Activated CD4-positive, alpha-beta T cell treated with anti-CD3 and anti-CD28 coated beads, Interleukin-2, amount 50 U/mL, for 4 hours (primary cell): Measurements from ENCODE around the gene ARHGEF10L.

ENCODE experiments used
- DNase-seq, 2 experiments: peaks; one replicate each; pipeline ENCODE4 v3.0.0-alpha.2; 2020

Gene ARHGEF10L

DNA sequence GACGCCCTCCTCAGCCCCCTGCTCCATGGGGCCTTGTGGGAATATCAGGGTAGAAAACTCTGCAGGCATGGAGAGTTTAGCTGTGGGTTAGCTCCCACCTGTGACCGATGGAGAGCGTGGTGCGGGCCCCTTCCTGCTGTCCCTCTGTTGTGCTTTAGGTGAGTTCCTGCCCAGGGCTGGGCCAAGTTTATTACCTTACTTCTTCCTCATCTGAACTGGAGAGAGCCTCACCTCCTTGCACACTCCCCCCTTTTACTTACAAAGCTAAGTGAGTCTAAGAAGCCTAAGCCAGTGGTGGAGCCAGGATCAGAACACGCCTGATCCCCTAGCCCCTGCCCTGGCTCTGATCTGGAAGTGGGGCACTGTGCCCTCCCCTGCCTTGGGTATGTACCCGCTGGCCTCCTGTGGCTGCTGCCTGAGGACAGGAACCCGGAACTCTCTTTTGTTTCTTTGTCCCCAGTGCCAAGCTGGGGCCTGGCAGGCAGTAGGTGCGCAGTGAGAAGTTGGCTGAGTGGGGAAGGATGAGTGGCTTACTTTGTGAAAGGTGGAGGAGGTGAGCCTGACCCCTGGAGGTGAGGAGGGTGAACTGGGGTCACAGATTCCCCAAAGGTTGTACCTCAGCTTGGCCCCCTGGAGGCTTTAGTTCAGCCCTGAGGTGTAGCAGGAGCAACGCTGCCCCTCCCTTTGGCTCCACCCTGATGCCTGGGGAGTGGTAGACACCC, 32.9 kb downstream of the ARHGEF10L start:
- no peak for DNase-seq

DNA sequence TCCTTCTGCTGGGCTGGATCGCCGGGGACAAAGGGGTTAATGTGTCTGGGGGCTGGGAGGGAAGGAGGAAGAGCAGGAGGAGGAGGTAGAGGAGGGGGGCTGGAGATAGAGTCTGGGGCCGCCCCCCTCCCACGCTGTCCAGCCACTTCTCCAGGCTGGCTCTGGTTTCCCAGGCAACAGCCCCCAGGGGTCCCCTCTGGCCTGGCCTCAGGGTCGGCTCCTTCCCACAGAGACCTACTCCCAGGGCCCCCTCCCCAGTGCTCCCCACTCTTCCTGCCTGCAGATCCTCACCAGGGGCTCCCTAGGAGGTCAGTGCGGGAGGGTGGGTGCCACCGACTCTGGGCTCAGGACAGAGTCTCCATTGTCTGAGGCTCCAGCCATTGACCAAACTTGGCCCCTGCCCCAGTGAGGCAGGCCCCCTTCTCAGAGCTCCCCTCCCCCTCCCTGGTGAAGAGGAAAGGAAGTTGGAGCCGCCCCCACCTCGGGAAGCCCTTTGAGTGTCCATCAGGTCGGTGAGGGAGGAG, 34.1 kb downstream of the ARHGEF10L start:
- DNase-seq = no peak

DNA sequence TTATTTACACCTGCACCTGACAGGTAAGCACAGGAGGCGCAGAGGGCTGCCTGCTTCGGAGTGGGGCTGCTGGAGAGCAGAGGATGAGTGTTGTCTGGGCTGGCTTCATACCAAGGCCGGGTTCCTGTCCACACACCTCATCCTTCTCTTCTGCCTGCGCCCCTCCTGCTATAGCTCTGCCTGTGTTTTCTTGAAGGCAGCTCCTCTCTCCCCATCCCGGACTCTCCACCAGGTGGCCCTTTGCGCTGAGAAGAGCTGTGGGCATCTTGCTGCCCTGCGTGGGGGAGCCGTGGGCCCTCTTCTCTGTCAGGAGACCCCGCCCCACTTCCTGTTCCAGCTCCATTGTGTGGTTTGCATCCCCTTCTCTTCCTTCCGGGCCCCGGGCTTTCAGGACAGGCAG, 35.0 kb downstream of the ARHGEF10L start:
- no peak for DNase-seq

DNA sequence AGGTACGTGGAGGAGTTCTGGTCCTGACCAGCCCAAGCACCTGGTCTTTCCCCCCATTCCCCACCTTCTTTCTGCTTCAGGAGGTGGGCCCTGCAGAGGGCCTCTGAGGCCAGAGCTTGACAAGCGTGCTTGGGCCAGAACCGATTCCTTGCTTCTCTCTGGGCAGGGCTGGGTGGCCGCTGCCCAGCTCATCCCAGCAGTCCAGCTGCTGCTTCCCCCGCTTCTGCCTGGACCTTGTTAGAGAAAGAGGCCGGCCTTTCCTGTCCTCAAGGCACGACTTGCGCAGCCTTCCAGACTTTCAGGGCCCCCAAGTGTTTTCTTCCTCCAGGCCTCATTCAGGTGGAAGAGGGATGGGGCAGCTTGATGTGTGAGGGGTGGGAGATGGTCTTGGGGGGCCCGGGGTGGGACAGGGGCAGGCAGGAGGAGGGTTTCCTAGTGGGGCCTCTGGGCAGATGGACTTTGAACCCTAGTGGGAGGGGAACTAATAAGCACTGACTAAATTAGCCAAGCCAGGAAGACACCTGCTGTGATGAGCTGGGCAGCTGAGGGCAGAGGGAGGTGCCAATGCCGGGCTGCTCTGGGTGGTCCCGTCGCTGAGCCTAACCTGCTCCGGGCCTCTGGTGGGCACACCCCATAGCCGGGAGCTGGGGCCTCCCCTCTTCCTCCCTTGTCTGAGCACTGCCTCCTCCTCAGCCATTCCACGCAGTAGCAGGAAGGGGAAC, 36.5 kb downstream of the ARHGEF10L start:
- DNase-seq = no peak

DNA sequence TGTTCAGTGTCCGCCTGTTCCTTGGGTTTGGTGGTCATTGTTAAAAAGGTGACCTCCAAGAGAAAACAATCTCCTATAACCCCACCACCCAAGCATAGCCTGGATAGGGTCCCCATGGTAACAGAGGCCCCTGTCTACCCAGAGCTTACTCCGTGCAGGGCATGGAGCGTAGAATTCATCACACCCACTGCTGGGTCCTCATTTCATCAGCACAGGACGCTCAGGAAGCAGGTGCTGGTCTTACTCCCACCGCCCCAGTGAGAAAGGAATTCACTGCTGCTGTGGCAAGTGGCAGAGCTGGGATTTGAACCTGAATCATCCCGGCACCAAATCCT, 37.0 kb downstream of the ARHGEF10L start:
- no peak for DNase-seq

DNA sequence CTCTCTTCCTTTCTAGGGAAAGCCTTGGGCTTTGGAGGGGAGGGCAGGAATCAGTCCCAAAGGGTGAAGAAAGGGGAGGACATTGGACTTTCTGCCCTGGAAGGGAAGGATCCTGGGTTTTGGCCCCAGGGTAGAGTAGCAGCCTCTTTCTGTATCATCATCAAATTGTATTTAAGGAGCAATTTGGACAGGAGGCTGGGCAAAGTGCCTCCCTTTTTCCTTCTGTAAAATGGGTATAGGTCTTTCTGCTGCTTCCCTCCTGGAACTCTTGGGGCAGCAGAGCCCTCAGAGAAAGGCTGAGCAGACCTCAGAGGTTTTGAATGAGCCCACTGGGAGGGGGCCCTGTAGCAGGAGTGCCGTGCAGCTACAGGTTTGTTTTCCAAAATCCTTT, 38.4 kb downstream of the ARHGEF10L start:
- DNase-seq = no peak

DNA sequence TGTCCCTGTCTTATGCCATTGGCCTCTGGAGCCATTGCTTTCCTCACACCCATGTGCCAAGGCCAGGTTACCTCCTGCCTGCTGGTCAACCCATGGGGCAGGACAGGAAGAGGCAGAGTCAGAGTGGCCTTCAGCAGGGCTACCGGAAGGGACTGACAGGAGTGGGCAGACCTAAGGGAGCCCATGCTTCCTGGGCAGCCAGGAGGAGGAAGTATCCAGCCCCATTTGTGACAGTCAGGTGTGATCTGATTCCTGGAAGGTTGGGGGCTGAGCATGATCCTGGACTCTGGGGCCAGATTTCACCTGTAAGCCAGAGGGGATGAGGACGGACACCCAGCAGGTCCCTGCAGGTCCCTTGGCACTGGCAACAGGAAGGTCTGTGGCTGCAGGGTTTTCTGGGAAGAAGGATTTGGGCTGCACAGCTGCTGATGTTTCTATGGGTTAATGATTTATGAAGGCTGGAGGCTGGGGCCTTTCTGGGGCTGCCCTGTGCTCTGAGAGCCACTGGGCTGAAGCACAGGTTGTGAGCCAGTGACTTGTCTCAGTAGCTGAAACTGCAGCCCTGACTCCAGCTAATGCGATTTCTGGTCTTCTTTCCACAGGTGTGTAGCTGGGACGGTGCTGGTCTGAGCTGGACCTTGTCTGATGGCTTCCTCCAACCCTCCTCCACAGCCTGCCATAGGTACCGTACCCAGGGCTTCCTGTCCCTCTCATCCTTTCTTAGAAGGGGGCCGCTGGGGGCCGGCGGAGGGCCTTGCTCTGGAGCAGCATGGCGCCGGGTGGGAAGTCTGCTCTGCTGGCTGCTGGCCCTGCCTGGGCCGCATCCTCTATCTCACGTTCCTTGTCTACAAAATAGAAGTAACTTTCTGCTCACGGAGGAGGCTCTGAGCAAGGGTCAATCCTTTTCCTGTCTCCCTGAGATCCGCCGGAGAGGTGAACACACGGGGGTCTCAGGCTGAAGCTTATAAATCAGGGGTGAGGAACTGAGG, 40.7 kb downstream of the ARHGEF10L start:
- no peak for DNase-seq

DNA sequence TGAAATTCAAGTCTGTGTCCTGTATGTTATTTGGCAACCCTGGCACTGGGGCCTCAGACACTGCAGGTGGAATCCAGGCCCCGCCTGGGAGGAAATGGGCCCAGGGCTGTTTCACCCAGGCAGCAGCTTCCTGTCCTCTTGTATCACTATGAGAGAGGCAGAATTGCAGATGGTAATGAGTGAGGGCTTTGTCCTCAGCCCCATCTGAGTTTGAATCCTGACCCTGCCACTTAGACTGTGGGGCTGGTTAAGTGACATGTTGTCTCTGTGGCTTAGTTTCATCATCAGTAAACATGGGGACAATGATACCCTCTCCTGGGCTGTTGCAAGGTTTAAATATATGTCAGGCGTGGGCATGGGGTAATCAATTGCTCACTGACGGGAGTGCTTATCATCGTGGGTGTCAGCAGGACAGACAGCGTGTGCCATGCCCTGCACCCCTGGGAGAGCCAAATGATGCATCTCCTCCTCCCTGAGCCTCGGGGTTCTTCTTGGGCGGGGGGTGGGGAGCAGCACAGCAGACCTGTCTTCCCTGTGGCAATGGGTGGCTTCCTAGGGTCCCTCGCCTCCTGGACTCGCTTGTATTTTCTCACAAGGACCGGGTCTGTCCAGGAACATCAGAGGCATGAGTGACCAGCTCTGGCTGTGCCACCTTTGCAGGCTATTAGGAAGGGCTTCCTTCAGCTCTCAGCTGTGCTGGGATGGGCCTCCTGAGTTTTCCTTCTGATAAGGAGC, 42.1 kb downstream of the ARHGEF10L start:
- no peak for DNase-seq

DNA sequence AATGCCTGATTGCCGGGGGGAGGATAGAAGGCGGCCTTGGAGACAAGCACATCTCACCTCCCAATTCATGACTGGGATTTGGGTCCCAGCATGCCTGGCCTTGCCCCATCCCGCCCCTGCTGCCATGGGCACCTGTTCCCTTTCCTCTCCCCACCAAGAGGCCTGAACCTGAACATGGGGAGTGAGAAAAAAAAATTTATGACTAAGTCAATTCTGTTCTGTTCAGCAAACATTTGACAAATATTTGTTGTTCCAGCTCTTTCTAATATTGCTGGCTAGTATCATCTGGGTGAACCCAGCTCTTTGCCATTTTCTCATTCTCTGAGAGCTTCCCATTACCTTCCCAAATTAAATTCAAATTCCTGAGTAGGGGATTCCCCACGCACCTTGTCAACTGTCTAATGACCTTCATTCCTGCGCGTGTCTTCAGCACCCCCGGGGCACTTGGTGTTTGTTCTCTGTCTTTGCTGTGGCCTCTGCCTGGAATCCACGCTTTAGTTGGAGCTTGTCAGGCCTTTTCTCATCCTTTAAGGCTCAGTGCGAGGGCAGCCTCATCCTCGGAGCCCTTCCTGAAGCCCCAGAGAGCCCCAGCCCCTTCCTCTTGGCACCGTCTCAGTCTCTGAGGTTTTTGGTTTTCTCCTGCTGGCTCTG, 42.8 kb downstream of the ARHGEF10L start:
- no peak for DNase-seq

DNA sequence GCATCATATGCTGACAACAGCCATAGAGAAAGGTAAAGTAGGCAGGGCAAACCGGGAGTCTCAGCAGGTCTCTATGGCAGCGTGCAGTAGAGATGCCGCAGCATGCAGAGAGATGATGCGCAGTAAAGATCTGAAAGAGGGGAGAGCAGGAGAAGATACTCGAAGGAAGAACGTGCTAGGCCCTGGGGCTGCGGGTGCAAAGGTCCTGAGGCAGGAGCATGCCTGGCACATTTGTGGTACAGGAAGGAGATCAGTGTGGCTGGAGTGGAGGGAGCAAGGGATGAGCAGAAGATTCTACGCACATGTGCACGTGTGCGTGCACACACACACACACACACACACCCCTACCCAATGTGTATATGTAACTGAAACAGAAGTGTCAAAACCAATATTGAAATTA, 45.0 kb downstream of the ARHGEF10L start:
- DNase-seq = no peak

DNA sequence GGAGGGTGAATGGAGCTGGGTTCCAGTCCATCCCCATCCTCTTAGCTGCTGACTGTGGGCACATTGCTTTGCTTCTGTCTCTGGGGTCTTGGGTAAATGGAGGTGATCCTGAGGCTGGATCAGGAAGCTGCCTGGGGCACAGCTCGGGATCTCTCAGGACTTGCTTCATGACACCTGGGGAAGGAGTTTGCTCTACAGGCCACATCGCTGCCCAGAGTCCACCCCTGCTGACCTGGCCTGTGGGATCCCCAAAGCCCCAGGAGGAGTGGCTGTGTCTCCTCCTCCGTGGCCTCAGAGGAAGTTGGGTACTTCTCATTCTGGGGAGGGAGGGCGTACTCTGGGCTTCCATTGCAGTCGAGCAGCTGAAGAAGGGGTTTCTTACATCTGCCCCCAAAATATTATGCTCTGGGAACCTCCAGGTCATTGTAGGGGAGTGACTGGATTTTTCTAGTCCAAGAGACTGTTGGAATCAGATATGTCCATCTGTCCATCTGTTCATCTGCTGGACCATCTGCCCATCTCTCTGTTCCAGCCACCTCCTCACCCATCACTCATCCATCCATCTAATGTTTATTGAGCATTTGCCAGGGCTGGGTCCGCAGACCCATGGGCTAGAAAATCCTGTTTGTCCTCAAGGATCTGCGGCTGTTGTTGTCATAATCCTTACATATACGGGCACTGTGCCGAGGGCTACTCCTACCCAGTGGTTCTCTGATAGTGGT, 45.9 kb downstream of the ARHGEF10L start:
- DNase-seq = no peak

DNA sequence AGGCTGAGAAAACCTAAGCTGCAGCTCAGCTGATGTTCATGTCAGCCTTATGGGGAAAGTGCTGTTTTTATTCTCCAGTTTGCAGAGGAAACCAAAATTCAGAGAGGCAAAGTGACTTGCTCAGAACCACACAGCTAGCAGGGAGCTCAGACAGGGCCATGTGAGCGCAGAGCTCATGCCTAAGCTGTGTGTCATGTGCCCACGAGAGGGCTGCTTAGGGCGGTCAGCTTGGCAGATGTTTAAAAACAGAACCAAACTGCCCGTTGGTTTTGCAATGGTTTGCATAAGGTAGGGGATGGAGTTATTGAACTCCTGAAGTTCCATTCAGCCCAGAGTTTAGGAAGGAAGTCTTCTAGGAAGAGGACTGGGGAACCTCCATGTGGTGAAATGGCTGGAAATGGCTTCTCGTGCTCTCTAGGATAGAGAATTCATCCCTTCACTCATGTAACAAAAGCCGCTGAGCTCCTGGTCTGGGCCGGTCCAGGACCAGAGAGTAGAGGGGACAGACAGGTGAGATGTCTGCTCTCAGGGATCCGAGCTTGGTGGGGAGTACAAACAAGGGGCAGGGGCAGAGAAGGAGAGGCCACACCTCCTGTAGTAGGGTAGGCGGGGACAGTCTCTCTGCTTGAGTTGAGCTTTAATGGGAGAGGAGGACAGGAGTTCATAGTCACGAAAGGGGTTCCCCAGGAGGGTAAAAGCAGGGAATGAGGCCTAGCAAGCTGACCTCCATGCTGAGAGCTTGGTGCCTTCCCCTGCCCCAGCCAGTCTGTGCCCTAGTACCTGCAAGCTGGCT, 46.9 kb downstream of the ARHGEF10L start:
- DNase-seq = no peak

DNA sequence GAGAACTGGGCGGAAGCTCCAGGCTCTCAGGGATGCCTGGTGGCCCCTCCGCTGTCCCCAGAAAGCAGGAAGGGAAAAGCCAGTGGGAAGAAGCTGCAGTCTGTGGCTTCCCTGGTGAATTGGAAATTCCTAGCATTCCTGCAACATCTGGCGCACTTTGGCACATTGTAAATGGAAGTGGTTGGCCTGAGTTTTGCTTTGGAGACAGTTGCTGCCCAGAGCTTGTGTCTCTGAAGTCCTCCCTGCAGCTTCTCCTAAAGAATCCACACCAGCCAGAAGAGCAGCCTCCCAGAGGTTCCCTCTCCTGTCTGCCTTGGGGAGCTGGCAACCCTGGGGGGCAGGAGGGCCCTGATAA, 48.2 kb downstream of the ARHGEF10L start:
- no peak for DNase-seq

DNA sequence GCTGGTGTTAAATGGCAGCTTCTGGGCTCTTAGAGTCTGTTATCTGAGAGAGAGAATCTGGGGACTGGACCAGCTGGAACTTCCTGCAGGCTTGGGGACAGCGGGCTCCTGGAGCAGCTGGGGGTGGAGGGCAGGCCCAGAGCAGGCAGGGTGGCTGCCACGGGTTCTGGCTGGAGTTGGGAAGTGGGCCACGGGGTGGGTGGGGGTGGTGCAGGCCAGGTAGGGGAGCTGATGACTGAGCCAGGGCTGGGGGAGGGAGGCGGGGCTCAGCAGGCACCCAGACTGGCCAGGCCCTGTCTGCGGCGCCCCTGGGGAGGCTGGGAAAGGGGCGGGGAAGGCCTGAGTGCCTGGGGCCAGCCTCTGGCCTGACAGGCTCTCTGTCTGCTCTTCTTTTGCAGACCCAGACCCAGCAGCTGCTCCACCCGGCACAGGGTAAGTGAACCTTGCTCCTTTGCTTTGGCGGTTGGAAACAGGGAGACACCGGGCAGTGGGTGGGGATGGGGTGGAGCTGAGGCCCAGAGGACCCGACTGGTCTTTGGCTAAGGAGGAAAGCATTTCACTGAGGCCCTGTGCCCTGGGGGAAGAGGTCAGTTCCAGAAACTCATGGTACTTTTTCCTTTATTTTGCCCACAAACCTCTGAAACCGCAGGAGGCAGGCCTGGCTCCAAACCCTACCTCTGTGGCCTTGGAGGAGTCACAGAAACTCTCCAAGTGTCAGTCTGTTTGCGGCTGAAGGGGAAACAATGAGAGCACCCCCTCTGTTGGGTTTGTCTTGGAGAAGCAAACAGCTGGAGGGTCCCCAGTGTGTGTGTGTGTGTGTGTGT, 48.8 kb downstream of the ARHGEF10L start:
- DNase-seq = no peak

DNA sequence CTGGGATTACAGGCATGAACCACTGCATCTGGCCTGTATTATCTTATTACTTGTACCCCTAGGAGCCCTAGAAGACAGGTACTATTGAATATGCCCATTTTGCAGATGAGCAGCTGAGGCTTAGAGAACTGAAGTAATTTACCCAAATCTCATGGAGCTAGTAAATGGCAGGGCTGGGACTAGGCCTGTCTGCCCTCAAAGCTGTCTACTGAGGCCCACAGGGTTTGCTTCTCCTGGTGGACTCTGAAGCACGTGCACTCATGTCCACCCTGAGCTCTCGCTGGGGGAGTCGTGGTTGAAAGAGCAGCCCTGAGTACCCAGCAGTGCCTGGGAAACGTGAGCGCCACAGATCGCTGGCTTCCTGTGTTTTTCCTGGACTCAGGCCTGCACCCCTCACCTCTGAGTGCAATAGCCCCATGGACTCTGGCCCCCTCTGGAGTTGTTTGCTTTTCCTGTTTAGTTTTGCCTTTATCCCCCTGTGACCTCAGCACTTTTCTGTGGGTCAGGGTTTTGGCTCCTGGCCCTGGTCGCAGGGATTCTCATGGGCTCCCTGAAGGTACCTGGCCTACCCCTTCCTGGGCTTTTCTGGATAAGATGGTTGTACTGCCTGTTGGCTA, 52.4 kb downstream of the ARHGEF10L start:
- no peak for DNase-seq

DNA sequence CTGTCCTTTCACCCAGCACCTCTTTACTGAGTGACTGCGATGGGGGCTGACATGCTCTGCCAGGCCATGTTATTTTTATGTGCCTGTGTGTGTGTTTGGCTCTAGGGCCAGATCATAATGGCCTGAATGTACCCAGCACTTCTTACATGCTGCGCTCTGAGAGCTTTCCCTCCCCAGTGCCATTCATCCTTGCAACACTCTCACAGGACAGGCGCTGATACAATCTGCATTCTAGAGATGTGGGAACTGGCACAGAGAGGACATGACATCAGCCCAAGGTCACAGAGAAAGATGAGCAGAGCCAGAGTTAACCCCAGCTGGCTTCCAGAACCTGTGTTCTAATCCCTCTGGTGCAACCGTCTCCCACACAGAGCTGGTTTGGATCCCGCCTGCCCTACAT, 54.5 kb downstream of the ARHGEF10L start:
- no peak for DNase-seq

DNA sequence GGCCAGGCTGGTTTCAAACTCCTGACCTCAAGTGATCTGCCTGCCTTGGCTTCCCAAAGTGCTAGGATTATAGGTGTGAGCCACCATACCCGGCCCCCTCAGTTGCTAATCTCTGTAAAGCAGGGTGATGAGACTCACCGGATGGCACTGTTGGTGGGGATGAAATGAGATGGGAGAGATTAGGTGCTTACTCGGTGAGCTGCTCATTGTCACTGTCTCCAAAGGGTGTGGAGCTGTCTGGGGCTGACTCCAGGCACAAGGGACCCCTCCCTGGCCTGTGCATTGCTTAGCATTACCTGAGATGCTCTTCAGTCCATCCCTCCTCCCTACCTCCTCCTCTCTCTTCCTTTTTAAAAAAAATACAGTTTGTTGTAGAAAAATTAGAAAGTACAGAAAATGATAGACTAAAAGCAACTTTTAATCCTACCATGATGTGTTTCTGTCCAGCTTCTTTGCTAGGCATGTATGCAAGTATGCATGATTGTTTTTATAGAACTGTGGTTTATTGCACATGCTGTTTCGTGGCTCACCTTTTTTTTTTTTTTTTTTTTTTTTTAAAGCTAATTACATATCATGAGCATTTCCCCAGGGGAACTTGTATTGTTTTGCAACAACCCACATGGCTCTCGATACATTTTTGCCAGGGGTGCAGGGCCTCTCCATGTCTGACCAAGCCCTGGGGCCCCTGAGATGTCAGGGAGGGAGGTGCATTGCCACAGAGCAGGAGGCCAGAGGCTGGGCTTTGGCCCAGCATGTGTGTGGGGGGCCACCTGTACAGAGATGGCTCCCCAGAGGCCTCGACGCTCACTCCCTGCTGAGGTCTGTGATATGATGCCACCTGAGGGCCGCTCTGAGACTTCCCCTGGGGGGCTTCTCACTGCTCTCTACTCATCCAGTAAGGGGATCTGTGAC, 55.4 kb downstream of the ARHGEF10L start:
- no peak for DNase-seq

DNA sequence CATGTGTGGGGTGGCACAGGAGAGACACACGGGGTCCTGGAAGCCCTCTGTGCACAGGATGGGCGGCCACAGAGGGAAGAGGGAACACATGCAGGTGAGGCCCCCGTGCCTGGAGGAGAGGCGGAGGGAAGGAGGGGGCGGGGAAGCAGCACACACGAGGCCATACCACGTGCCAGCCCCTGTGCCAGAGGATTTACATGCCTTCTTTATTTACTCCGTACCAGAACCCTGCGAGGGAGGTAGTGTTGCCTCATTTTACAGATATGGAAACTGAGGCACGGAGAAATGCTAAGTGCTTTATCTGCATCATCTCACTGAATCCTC, 56.1 kb downstream of the ARHGEF10L start:
- DNase-seq = no peak
